Activated CD4-positive, alpha-beta T cell treated with anti-CD3 and anti-CD28 coated beads for 1 hour (primary cell): ENCODE results near the gene GLB1L3.
"Not testable (repeated sequence)": the region's sequence is repeated elsewhere in the genome, so short reads cannot be mapped to it uniquely, and the experiment has no call there.

Experiments
- DNase-seq: peaks from one replicate; pipeline ENCODE4 v3.0.0-alpha.2; 2020

Gene GLB1L3

GRCh38 chr11:134252346-134253187, 23.6 kb upstream of the GLB1L3 start:
- DNase-seq, result no peak

GRCh38 chr11:134253188-134253993, 22.8 kb upstream of the GLB1L3 start, which contains the start of the genes ACAD8 and THYN1:
ACAD8 (plus strand) TSS chr11:134253568; CDS start chr11:134253601, 33 bp downstream.
THYN1 (minus strand) TSS chr11:134253352; CDS start chr11:134252882, 470 bp downstream.
- DNase-seq, result peak; percentile 93

- no peak for DNase-seq
Observed at GRCh38 chr11:134254433-134255183, 21.6 kb upstream of the GLB1L3 start.

- not testable (repeated sequence) for DNase-seq
Observed at GRCh38 chr11:134255184-134255561, 21.0 kb upstream of the GLB1L3 start.

DNA sequence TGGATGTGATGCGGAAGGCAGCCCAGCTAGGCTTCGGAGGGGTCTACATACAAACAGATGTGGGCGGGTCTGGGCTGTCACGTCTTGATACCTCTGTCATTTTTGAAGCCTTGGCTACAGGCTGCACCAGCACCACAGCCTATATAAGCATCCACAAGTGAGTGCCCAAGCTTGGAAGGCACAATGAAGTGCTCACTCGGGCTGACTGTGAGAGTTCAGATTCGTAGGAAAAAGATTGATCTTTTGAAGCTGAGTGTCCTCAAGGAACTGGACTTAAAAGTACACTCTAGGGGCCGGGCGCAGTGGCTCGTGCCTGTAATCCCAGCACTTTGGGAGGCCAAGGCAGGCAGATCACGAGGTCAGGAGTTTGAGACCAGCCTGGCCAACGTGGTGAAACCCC, 19.1 kb upstream of the GLB1L3 start:
- DNase-seq, result no peak

DNA sequence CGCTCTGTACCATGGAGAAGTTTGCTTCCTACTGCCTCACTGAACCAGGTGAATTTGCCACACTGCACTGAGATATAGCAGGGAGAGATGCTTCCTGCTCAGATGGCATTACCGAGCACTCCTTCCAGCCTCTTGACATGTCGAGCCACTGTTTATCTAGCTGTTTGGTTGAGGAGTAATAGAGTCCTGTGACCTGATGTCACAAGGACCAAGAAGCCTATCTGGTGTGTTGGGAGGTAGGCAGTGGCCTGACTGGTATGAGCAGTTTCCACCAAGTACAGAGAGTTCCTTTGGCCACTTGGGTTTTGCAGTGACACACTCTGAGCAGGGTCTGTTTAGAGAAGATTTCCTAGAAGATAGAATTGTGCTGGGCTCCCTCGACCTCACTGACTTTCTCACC, 17.6 kb upstream of the GLB1L3 start:
- DNase-seq, result no peak

DNA sequence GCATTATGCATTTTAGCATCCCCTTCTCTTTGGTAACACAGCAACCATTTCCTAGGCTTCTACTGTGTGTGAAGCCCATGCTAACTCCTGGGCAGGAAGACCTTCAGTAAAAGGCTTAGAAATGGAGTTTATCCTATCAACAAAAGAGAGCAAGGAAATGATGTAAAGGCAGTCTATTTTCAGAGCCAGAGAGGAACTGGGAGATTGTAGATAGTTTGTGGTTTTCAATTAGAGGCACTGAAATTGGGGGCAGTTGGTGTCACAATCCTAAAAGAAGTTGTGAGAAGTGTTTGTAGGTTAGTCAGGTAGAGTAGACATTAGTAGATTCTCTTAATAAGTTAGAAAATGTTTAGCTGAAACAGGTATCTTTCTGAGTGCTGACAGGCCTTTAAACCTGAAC, 15.7 kb upstream of the GLB1L3 start:
- DNase-seq, result no peak

GRCh38 chr11:134260983-134261382, 15.2 kb upstream of the GLB1L3 start:
- DNase-seq, result no peak

GRCh38 chr11:134261626-134262488, 14.3 kb upstream of the GLB1L3 start:
- no peak for DNase-seq

- no peak for DNase-seq
Observed at GRCh38 chr11:134264966-134265764, 11.0 kb upstream of the GLB1L3 start.

DNA sequence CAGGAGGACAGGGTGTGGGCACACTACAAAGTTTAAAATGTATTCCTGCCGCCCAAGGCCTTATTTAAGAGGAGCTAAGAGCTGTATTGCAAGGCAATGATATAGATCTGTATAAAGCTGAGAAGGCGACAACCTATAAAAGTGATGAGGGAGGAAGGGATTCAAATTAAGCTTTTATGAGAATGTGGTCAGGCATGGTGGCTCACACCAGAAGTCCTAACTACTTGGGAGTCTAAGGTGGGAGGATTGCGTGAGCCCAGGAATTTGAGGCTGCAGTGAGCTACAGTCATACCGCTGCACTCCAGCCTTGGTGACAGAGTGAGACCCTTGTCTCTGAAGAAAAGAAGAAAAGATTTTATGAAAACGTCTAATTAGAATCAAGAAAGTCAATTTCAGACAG, 9.7 kb upstream of the GLB1L3 start:
- DNase-seq, result no peak

- DNase-seq, result no peak
Observed at GRCh38 chr11:134266841-134267251, 9.3 kb upstream of the GLB1L3 start.

DNA sequence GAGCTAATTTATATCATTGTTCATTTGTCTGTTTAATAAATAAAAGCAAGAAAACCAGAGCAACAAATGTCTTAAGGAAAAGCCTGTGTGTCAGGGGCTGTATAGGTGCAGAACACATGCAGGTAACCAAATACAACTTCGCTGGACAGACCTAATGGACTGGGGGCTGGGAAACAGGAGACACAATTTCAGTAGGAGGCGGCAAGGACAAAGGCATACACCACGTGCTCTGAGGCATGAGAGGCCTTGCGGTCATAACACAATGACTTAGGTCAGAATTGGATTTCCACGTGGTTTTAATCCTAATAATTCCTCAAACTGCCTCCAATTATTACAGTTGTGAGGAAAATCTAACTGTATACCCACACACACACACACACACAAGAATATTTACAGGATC, 8.7 kb upstream of the GLB1L3 start:
- DNase-seq, result no peak

- DNase-seq, result no peak
Observed at GRCh38 chr11:134267966-134268365, 8.2 kb upstream of the GLB1L3 start.

DNA sequence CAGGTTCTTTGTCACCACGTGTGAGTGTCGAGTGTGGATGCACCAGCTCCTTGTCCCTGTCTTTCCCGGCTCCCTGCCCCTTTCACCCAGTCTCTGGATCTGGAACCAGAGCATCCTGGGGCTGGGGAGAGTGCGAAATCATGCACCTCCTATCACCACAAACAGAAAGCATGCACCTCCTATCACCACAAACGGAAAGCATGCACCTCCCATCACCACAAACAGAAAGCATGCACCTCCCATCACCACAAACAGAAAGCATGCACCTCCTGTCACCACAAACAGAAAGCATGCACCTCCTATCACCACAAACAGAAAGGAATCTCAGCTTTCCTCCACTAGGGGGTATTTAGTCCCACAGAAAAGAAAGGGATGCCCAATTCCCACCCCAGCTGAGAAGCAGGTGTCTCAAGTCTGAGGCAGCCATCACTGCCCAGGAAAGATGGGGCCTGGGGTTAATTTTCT, 5.9 kb upstream of the GLB1L3 start:
- DNase-seq, result no peak

DNA sequence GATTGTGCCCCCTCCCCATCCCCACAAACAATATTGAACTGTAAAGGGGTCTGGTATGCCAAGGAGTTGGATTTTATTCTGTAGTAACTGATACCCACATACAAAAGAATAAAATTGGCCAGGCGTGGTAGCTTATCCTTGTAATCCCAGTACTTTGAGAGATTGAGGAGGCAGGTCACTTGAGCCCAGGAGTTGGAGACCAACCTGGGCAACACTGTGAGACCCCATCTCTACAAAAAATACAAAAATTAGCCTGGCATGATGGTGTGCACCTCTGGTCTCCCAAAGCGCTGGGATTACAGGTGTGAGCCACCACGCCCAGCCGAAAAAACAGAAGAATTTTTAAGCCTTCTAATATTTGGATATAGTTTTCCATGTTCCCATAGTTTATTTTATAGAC, 4.2 kb upstream of the GLB1L3 start:
- DNase-seq, result no peak

DNA sequence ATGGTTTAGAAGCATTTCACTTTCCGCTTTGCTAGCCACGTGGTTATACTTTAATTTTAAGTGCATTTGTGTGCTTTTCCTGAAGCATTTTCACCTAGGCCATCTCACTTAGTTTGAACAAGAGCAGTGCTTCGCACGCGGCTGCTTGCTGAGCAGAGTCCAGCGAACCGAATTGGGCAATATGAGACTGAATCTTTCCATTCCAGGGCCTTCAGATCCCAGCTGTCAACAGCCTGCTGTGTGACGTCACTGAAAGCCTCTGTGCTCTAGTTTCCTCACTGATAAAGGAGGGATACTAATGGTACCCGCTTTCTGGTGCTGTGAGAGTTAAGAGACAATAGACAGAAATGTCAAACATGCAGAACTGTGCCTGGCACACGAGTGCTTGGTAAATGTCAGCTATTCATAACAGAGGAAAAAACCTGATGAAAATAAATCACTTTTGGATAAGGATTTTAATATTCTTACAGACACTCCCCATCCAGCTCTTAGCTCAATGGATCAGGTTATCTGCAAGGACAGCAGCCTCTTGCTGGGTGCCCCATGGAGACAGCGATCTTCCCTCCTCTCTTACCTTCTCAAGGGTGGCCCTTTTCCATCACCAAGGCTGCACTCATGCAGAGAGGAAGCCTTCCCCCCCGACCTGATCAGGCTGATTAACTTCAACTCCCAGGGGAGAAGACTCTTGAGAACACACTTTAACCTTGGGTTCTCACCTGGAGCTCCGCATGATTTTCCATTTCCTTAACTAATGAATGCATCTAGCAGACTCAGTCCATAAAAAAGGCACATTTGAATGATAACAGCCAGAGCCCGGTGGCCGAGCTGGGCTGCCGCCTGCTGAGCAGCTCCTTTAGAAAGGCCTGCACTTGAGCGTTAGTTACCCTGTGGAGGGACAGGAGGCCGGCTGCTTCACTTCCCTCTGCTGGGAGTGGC, 3.5 kb upstream of the GLB1L3 start:
- no peak for DNase-seq

DNA sequence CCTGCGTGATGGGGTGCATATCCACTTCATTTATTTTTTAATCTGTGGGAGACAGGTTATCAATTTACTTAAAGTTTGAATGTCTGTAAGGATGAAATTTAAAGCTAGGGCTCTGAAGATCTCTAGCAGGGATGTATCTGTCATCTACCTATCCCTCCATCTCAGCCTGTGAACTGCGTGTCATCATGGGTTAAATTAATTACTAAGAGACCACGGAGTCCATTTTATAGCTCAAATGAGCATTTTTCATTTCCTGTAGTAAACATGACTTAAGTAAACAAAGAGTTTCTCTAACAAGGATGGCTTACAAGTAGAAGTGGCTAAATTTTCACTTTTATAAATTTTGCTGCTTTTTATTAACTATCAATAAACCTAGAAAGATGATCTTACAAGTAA, 2.9 kb upstream of the GLB1L3 start:
- DNase-seq, result no peak

GRCh38 chr11:134275188-134275533, 1.0 kb upstream of the GLB1L3 start:
- no peak for DNase-seq
